GM12878 (cell line): ENCODE results near the gene NCS1. TPM values are rescaled to one million over a fixed set of nuclear protein-coding genes. Genes with fewer than 3 reads are reported as not detected.

Source experiments
- ATAC-seq: fragments of 200-7000 bp; cut with Tn5 transposase; 3 replicates; pipeline ENCODE4 v1.9.1; 2020; ENCODE audit warnings: mild to moderate bottlenecking, moderate library complexity
- BruUV-seq: library from RNA; stranded (reverse); fragments of 400-500 nt; replicated peaks from 2 replicates; lab custom pipeline; 2021; lab: Mats Ljungman, UMichigan
- CTCF ChIA-PET: fragments of 300-600 bp; sonication (Branson Sonifier 250); formaldehyde crosslinking; extraction: SDS; loops from one replicate; lab custom pipeline; 2021; ENCODE audit warnings: inconsistent platforms; lab: Yijun Ruan, JAX
- POLR2A ChIA-PET: fragments of 350-600 bp; formaldehyde crosslinking; extraction: SDS; loops from one replicate; lab custom pipeline; 2021; ENCODE audit warnings: inconsistent platforms; lab: Charles Lee
- RAD21 ChIA-PET: fragments of 300-600 bp; sonication (Branson Sonifier 250); formaldehyde crosslinking; loops from one replicate; lab custom pipeline; 2023; ENCODE audit warnings: antibody characterized with exemption; ENCODE audit not compliant: unreplicated experiment; lab: Charles Lee
- SMC1A ChIA-PET: fragments of 300-600 bp; sonication (Branson Sonifier 250); formaldehyde crosslinking; loops from one replicate; lab custom pipeline; 2023; ENCODE audit not compliant: unreplicated experiment, uncharacterized antibody; lab: Charles Lee
- DNase-seq: peaks from one replicate; pipeline ENCODE4 v3.0.0-alpha.2; 2011; ENCODE audit warnings: low read depth, low spot score
- FAIRE-seq: peaks from 3 replicates; lab custom pipeline; 2011; peaks lifted over from hg19 to GRCh38; lab: Jason Lieb, UNC
- H2AFZ ChIP-seq: 2 replicates; pipeline ENCODE4 v1.6.0; 2011; ENCODE audit warnings: low read depth, low read length, control low read depth; ENCODE audit not compliant: control insufficient read depth
- H3K27ac ChIP-seq: 2 replicates; pipeline ENCODE4 v1.5.1; 2011; ENCODE audit warnings: control low read depth; ENCODE audit not compliant: control insufficient read depth, insufficient read depth
- H3K27me3 ChIP-seq, 2 experiments: replicated peaks in 1 of 2; 2 replicates each; pipeline versions ENCODE4 v1.6.0 to v1.6.1; 2011; ENCODE audit warnings: low read length in 1 of 2; ENCODE audit not compliant: control insufficient read depth in 2 of 2, insufficient read depth in 2 of 2
- H3K36me3 ChIP-seq, 2 experiments: 2 replicates each; pipeline ENCODE4 v1.5.1; 2011; ENCODE audit warnings: low read length in 1 of 2; ENCODE audit not compliant: control insufficient read depth in 2 of 2, insufficient read depth in 2 of 2
- H3K4me1 ChIP-seq: 2 replicates; pipeline ENCODE4 v1.6.1; 2011; ENCODE audit warnings: mild to moderate bottlenecking, low read length, moderate library complexity, mixed read lengths; ENCODE audit not compliant: control insufficient read depth, insufficient read depth
- H3K4me2 ChIP-seq: 2 replicates; pipeline ENCODE4 v1.6.0; 2011; ENCODE audit warnings: control low read depth; ENCODE audit not compliant: control insufficient read depth, insufficient read depth
- H3K4me3 ChIP-seq: fragments of 200-600 bp; sonication (generic); 2 replicates; pipeline ENCODE4 v1.5.1; 2016
- H3K79me2 ChIP-seq: 2 replicates; pipeline ENCODE4 v1.6.0; 2011; ENCODE audit warnings: low read length; ENCODE audit not compliant: control insufficient read depth, insufficient read depth
- H3K9ac ChIP-seq: 2 replicates; pipeline ENCODE4 v1.8.0; 2011; ENCODE audit warnings: low read length, control low read depth, mixed read lengths; ENCODE audit not compliant: control insufficient read depth, insufficient read depth
- H3K9me3 ChIP-seq: replicated peaks from 3 replicates; pipeline ENCODE4 v1.5.1; 2011; ENCODE audit warnings: mild to moderate bottlenecking, low read length; ENCODE audit not compliant: control insufficient read depth, insufficient read depth
- H4K20me1 ChIP-seq: 2 replicates; pipeline ENCODE4 v1.6.0; 2011; ENCODE audit not compliant: control insufficient read depth, insufficient read depth
- CBX5 ChIP-seq: sonication (generic); IDR thresholded peaks from 2 replicates; pipeline ENCODE4 v1.6.1; 2016; ENCODE audit warnings: low read depth, moderate library complexity, mild to moderate bottlenecking, inconsistent platforms
- CEBPB ChIP-seq, 2 experiments: fragments of 150-350 bp in 1 of 2; IDR thresholded peaks; 2 replicates each; pipeline ENCODE4 v1.6.1; 2012 to 2014; ENCODE audit warnings: low read depth in 2 of 2, low read length in 2 of 2, borderline replicate concordance in 1 of 2, inconsistent platforms in 1 of 2
- MYC ChIP-seq: IDR thresholded peaks from 2 replicates; pipeline ENCODE4 v1.6.1; 2011; ENCODE audit warnings: mild to moderate bottlenecking, low read length, moderate library complexity, inconsistent platforms; ENCODE audit not compliant: insufficient read depth, insufficient replicate concordance, insufficient read length, severe bottlenecking
- NFYB ChIP-seq: IDR thresholded peaks from 2 replicates; pipeline ENCODE4 v1.6.1; 2011; ENCODE audit warnings: low read depth, mild to moderate bottlenecking, low read length, improper control_type of control experiment, moderate library complexity; ENCODE audit not compliant: insufficient read depth
- PAX8 ChIP-seq: fragments of 450-650 bp; IDR thresholded peaks from 2 replicates; pipeline ENCODE4 v1.6.1; 2017; ENCODE audit warnings: mild to moderate bottlenecking, moderate library complexity
- PML ChIP-seq: IDR thresholded peaks from 2 replicates; pipeline ENCODE4 v1.6.1; 2012; ENCODE audit warnings: low read length, inconsistent platforms
- POU2F2 ChIP-seq: IDR thresholded peaks from 3 replicates; pipeline ENCODE4 v1.6.1; 2011; ENCODE audit warnings: low read depth, mild to moderate bottlenecking, low read length, borderline replicate concordance
- RAD21 ChIP-seq: IDR thresholded peaks from 2 replicates; pipeline ENCODE4 v1.6.1; 2011; ENCODE audit warnings: mild to moderate bottlenecking, low read depth, low read length, moderate library complexity; ENCODE audit not compliant: insufficient read depth
- RAD51 ChIP-seq: fragments of 450-650 bp; IDR thresholded peaks from 2 replicates; pipeline ENCODE4 v1.6.1; 2016; ENCODE audit warnings: moderate library complexity, mild to moderate bottlenecking, inconsistent platforms
- RUNX3 ChIP-seq: IDR thresholded peaks from 2 replicates; pipeline ENCODE4 v1.6.1; 2012; ENCODE audit warnings: low read length, inconsistent platforms
- SMAD5 ChIP-seq: IDR thresholded peaks from 2 replicates; pipeline ENCODE4 v1.6.1; 2016; ENCODE audit warnings: antibody characterized with exemption, low read depth
- SRF ChIP-seq, 2 experiments: IDR thresholded peaks; 2 replicates each; pipeline ENCODE4 v1.6.1; 2011; ENCODE audit warnings: low read depth in 2 of 2, low read length in 2 of 2, mild to moderate bottlenecking in 1 of 2, moderate library complexity in 1 of 2
- STAT3 ChIP-seq: IDR thresholded peaks from 2 replicates; pipeline ENCODE4 v1.6.1; 2011; ENCODE audit warnings: low read depth, low read length, improper control_type of control experiment
- SUZ12 ChIP-seq: fragments of 200-600 bp; sonication (generic); IDR thresholded peaks from one replicate; pipeline ENCODE4 v1.6.1; 2018; ENCODE audit warnings: antibody characterized with exemption, mild to moderate bottlenecking; ENCODE audit not compliant: unreplicated experiment
- ZNF24 ChIP-seq: fragments of 450-650 bp; IDR thresholded peaks from 2 replicates; pipeline ENCODE4 v1.6.1; 2017; ENCODE audit warnings: antibody characterized with exemption, mild to moderate bottlenecking
- WGBS: methylation state at CpG from one replicate; pipeline ENCODE4 v1.1.6; 2016; ENCODE audit warnings: low lambda C conversion rate; ENCODE audit not compliant: insufficient replicate concordance, insufficient coverage; ENCODE audit errors: missing lambda C conversion rate; 5-methylcytosine and 5-hydroxymethylcytosine counted together
- in situ Hi-C: fragments of 300-500 bp; cut with MboI; formaldehyde crosslinking; loops from 9 replicates; pipeline ENCODE4 v1.14.3; 2018; ENCODE audit warnings: mixed read lengths
- intact Hi-C: fragments of 100-400 bp; cut with micrococcal nuclease; formaldehyde crosslinking; loops from one replicate; pipeline ENCODE4 v1.14.2; 2022; ENCODE audit not compliant: unreplicated experiment
- polyA plus RNA-seq, 11 experiments: library from polyadenylated mRNA; depleted of rRNA in 4 of 11; unstranded in 6 of 11; stranded (reverse) in 5 of 11; fragments of >200 nt; fragmentation: Nextera tagmentation in 4 of 11; fragmentation: Illumina TruSeq in 1 of 11; extraction: Ambion mirVana in 4 of 11; extraction: Trizol in 1 of 11; gene quantifications; 1 replicate in 1 of 11; 2 replicates in 10 of 11; pipeline versions ENCODE4 v1.2.1 to v1.2.3, GENCODE V29; 2011 to 2016; ENCODE audit warnings: inconsistent platforms in 2 of 11, missing spikeins in 2 of 11, low read depth in 1 of 11
- total RNA-seq, 4 experiments: library from RNA; depleted of rRNA in 3 of 4; stranded (reverse); fragments of >200 nt in 3 of 4; fragmentation: Illumina TruSeq in 1 of 4; extraction: Trizol in 1 of 4; gene quantifications; 2 replicates each; pipeline versions ENCODE4 v1.2.1 to v1.2.3, GENCODE V29; 2013 to 2021
- TF ChIP-seq, protein P1 (sequence below): fragments of 450-650 bp; IDR thresholded peaks from 2 replicates; pipeline ENCODE4 v1.6.1; 2016; ENCODE audit warnings: mild to moderate bottlenecking
- TF ChIP-seq, protein P2 (sequence below): fragments of 450-650 bp; IDR thresholded peaks from 2 replicates; pipeline ENCODE4 v1.6.1; 2017; ENCODE audit warnings: antibody characterized with exemption, mild to moderate bottlenecking, moderate library complexity
- TF ChIP-seq, protein P3 (sequence below): fragments of 450-650 bp; IDR thresholded peaks from 2 replicates; pipeline ENCODE4 v1.6.1; 2016; ENCODE audit warnings: mild to moderate bottlenecking, moderate library complexity, borderline replicate concordance

Gene NCS1
- total and polyA plus RNA-seq, 10 of the 15 experiments (the other 5 are each of a cell fraction or from before 2014, with no cell fraction given): 0.04 to 0.22 (median 0.06) TPM; not detected in 4

DNA sequence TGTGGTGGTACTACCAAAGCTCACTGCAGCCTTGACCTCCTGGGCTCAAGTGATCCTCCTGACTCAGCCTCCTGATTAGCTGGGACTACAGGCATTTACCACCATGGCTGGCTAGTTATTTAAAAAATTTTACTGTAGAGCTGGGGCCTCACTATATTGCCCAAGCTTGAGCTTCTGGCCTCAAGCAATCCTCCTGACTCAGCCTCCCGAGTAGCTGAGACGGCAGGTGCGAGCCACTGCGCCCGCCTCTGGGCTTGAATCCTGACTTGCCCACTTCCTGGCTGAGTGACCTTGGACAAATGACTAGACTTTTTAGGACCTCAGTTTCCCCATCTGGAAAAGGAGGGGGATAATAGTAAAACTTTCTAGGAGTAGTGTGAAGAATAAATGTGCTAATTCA lies 32.1 kb downstream of the NCS1 start:
- ChIA-PET RAD21 (no interaction called here), POLR2A (no interaction called here), SMC1A (no interaction called here), CTCF (interaction anchor here (0.5 kb wide), 1 partner anchor 37 kb away, joined by 3 read pairs; no protein-coding TSS in a partner anchor)
- intact Hi-C loops: no loop called here
- no peaks in the 10 kb centered on the region for H4K20me1 ChIP-seq
- DNase-seq (no peak), FAIRE-seq (no peak), ATAC-seq (no peak)
- H3K36me3 ChIP-seq: no peaks in the 10 kb centered on the region
- H3K9me3 ChIP-seq: no peaks in the 10 kb centered on the region
- in situ Hi-C loops: no loop called here
- no peak overlapping the region for H2AFZ ChIP-seq
- H3K9ac ChIP-seq: no peak overlapping the region
- no peaks in the 10 kb centered on the region for H3K79me2 ChIP-seq
- H3K4me1 ChIP-seq: no peaks in the 10 kb centered on the region
- no peak overlapping the region for H3K27ac ChIP-seq
- H3K27me3 ChIP-seq: no peaks in the 10 kb centered on the region; a peak in 2 of 4 replicates
- no peak overlapping the region for H3K4me2 ChIP-seq
- WGBS: 48% methylated on average over 5 of the region's 5 CpGs
- H3K4me3 ChIP-seq: no peak overlapping the region
- no TSS peak for BruUV-seq
- TF ChIP-seq CEBPB (IDR thresholded peaks at IDR 0.05; ENCODE audit: borderline replicate concordance in 1 of 2, low read depth in 2 of 2, low read length in 2 of 2) (no peak), MYC (no peak), RAD21 (no peak), PML (no peak), NFYB (no peak), RUNX3 (no peak), PAX8 (no peak), SUZ12 (no peak), SRF (IDR thresholded peaks at IDR 0.05; ENCODE audit: low read depth in 2 of 2, low read length in 2 of 2) (no peak), STAT3 (no peak), POU2F2 (no peak), CBX5 (no peak), ZNF24 (no peak), SMAD5 (no peak), RAD51 (no peak)
- TF ChIP-seq, protein P1, sequence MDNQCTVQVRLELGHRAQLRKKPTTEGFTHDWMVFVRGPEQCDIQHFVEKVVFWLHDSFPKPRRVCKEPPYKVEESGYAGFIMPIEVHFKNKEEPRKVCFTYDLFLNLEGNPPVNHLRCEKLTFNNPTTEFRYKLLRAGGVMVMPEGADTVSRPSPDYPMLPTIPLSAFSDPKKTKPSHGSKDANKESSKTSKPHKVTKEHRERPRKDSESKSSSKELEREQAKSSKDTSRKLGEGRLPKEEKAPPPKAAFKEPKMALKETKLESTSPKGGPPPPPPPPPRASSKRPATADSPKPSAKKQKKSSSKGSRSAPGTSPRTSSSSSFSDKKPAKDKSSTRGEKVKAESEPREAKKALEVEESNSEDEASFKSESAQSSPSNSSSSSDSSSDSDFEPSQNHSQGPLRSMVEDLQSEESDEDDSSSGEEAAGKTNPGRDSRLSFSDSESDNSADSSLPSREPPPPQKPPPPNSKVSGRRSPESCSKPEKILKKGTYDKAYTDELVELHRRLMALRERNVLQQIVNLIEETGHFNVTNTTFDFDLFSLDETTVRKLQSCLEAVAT: no peak
- TF ChIP-seq, protein P2, sequence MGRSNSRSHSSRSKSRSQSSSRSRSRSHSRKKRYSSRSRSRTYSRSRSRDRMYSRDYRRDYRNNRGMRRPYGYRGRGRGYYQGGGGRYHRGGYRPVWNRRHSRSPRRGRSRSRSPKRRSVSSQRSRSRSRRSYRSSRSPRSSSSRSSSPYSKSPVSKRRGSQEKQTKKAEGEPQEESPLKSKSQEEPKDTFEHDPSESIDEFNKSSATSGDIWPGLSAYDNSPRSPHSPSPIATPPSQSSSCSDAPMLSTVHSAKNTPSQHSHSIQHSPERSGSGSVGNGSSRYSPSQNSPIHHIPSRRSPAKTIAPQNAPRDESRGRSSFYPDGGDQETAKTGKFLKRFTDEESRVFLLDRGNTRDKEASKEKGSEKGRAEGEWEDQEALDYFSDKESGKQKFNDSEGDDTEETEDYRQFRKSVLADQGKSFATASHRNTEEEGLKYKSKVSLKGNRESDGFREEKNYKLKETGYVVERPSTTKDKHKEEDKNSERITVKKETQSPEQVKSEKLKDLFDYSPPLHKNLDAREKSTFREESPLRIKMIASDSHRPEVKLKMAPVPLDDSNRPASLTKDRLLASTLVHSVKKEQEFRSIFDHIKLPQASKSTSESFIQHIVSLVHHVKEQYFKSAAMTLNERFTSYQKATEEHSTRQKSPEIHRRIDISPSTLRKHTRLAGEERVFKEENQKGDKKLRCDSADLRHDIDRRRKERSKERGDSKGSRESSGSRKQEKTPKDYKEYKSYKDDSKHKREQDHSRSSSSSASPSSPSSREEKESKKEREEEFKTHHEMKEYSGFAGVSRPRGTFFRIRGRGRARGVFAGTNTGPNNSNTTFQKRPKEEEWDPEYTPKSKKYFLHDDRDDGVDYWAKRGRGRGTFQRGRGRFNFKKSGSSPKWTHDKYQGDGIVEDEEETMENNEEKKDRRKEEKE: no peak
- TF ChIP-seq, protein P3, sequence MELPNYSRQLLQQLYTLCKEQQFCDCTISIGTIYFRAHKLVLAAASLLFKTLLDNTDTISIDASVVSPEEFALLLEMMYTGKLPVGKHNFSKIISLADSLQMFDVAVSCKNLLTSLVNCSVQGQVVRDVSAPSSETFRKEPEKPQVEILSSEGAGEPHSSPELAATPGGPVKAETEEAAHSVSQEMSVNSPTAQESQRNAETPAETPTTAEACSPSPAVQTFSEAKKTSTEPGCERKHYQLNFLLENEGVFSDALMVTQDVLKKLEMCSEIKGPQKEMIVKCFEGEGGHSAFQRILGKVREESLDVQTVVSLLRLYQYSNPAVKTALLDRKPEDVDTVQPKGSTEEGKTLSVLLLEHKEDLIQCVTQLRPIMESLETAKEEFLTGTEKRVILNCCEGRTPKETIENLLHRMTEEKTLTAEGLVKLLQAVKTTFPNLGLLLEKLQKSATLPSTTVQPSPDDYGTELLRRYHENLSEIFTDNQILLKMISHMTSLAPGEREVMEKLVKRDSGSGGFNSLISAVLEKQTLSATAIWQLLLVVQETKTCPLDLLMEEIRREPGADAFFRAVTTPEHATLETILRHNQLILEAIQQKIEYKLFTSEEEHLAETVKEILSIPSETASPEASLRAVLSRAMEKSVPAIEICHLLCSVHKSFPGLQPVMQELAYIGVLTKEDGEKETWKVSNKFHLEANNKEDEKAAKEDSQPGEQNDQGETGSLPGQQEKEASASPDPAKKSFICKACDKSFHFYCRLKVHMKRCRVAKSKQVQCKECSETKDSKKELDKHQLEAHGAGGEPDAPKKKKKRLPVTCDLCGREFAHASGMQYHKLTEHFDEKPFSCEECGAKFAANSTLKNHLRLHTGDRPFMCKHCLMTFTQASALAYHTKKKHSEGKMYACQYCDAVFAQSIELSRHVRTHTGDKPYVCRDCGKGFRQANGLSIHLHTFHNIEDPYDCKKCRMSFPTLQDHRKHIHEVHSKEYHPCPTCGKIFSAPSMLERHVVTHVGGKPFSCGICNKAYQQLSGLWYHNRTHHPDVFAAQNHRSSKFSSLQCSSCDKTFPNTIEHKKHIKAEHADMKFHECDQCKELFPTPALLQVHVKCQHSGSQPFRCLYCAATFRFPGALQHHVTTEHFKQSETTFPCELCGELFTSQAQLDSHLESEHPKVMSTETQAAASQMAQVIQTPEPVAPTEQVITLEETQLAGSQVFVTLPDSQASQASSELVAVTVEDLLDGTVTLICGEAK: no peak
